Liver (tissue), 3 donors: ENCODE data around the gene INPP4B.

ENCODE experiments used
- FOXA2 ChIP-seq: IDR thresholded peaks from 2 replicates; pipeline ENCODE4 v1.6.1; 2016; ENCODE audit warnings: antibody characterized with exemption
- GABPA ChIP-seq, 2 donors: IDR thresholded peaks in 1 of 2; conservative IDR thresholded peaks in 1 of 2; 2 replicates each; pipeline ENCODE4 v1.6.1; 2016; ENCODE audit warnings: antibody characterized with exemption in 2 of 2, mild to moderate bottlenecking in 1 of 2, moderate library complexity in 1 of 2
- RAD21 ChIP-seq, 2 donors: IDR thresholded peaks; 2 replicates each; pipeline ENCODE4 v1.6.1; 2016; ENCODE audit warnings: antibody characterized with exemption in 2 of 2, mild to moderate bottlenecking in 2 of 2
- RXRA ChIP-seq, 2 donors: IDR thresholded peaks; 2 replicates each; pipeline ENCODE4 v1.6.1; 2017 to 2018; ENCODE audit warnings: antibody characterized with exemption in 2 of 2, mild to moderate bottlenecking in 1 of 2
- SP1 ChIP-seq: IDR thresholded peaks from 2 replicates; pipeline ENCODE4 v1.6.1; 2018; ENCODE audit warnings: antibody characterized with exemption, mild to moderate bottlenecking
- TF ChIP-seq, protein P1 (sequence below): fragments of 150-350 bp; IDR thresholded peaks from 2 replicates; pipeline ENCODE4 v1.5.1; 2017; ENCODE audit warnings: improper control_type of control experiment, low read depth, low read length; ENCODE audit not compliant: missing input control
- TF ChIP-seq, protein P2 (sequence below): IDR thresholded peaks from 2 replicates; pipeline ENCODE4 v1.6.1; 2016; ENCODE audit warnings: antibody characterized with exemption
- TF ChIP-seq, protein P3 (sequence below): IDR thresholded peaks from 2 replicates; pipeline ENCODE4 v1.6.1; 2016; ENCODE audit warnings: antibody characterized with exemption, mild to moderate bottlenecking
- TF ChIP-seq, protein P4 (sequence below): IDR thresholded peaks from 2 replicates; pipeline ENCODE4 v1.6.1; 2016; ENCODE audit warnings: antibody characterized with exemption
- donor health status: healthy.
- donor health status: healthy.

DNA sequence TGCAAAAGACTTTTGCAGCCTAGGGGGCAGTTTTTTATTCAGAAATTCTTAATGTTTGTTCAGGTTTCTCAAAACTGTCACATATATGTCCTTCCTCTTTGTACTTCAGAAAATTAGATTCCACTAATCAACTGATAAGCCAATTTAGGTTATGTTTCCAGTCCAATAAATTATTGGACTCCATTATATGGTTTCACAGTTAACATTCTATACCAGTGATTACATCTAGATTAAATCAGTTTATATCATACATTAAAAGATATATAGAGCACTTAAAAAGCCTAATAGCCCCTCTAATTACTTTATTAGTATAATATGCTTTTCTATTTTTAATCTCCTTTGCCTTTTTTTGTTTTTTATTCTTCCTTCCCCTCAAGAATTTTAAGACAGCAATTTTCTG is 434.1 kb downstream of the INPP4B start:
- TF ChIP-seq, protein P1, sequence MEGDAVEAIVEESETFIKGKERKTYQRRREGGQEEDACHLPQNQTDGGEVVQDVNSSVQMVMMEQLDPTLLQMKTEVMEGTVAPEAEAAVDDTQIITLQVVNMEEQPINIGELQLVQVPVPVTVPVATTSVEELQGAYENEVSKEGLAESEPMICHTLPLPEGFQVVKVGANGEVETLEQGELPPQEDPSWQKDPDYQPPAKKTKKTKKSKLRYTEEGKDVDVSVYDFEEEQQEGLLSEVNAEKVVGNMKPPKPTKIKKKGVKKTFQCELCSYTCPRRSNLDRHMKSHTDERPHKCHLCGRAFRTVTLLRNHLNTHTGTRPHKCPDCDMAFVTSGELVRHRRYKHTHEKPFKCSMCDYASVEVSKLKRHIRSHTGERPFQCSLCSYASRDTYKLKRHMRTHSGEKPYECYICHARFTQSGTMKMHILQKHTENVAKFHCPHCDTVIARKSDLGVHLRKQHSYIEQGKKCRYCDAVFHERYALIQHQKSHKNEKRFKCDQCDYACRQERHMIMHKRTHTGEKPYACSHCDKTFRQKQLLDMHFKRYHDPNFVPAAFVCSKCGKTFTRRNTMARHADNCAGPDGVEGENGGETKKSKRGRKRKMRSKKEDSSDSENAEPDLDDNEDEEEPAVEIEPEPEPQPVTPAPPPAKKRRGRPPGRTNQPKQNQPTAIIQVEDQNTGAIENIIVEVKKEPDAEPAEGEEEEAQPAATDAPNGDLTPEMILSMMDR: no peak
- TF ChIP-seq, protein P2, sequence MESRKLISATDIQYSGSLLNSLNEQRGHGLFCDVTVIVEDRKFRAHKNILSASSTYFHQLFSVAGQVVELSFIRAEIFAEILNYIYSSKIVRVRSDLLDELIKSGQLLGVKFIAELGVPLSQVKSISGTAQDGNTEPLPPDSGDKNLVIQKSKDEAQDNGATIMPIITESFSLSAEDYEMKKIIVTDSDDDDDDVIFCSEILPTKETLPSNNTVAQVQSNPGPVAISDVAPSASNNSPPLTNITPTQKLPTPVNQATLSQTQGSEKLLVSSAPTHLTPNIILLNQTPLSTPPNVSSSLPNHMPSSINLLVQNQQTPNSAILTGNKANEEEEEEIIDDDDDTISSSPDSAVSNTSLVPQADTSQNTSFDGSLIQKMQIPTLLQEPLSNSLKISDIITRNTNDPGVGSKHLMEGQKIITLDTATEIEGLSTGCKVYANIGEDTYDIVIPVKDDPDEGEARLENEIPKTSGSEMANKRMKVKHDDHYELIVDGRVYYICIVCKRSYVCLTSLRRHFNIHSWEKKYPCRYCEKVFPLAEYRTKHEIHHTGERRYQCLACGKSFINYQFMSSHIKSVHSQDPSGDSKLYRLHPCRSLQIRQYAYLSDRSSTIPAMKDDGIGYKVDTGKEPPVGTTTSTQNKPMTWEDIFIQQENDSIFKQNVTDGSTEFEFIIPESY: no peak
- TF ChIP-seq FOXA2 (no peak), SP1 (no peak), GABPA (IDR thresholded peaks at IDR 0.05 in 1 of 2, conservative IDR thresholded peaks at IDR 0.05 in 1 of 2) (no peak), RAD21 (IDR thresholded peaks at IDR 0.05) (no peak), RXRA (IDR thresholded peaks at IDR 0.05) (no peak)
- TF ChIP-seq, protein P3, sequence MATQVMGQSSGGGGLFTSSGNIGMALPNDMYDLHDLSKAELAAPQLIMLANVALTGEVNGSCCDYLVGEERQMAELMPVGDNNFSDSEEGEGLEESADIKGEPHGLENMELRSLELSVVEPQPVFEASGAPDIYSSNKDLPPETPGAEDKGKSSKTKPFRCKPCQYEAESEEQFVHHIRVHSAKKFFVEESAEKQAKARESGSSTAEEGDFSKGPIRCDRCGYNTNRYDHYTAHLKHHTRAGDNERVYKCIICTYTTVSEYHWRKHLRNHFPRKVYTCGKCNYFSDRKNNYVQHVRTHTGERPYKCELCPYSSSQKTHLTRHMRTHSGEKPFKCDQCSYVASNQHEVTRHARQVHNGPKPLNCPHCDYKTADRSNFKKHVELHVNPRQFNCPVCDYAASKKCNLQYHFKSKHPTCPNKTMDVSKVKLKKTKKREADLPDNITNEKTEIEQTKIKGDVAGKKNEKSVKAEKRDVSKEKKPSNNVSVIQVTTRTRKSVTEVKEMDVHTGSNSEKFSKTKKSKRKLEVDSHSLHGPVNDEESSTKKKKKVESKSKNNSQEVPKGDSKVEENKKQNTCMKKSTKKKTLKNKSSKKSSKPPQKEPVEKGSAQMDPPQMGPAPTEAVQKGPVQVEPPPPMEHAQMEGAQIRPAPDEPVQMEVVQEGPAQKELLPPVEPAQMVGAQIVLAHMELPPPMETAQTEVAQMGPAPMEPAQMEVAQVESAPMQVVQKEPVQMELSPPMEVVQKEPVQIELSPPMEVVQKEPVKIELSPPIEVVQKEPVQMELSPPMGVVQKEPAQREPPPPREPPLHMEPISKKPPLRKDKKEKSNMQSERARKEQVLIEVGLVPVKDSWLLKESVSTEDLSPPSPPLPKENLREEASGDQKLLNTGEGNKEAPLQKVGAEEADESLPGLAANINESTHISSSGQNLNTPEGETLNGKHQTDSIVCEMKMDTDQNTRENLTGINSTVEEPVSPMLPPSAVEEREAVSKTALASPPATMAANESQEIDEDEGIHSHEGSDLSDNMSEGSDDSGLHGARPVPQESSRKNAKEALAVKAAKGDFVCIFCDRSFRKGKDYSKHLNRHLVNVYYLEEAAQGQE: no peak
- TF ChIP-seq, protein P4, sequence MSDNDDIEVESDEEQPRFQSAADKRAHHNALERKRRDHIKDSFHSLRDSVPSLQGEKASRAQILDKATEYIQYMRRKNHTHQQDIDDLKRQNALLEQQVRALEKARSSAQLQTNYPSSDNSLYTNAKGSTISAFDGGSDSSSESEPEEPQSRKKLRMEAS: no peak
